HuH-7.5 (cell line): ENCODE data around the gene DPH1.
A peak's percentile ranks its signal among the peaks of the same experiment; 100 is the strongest.
"Not testable (repeated sequence)": the region's sequence is repeated elsewhere in the genome, so short reads cannot be mapped to it uniquely, and the experiment has no call there.

Source experiments
- DNase-seq: peaks from one replicate; pipeline ENCODE4 v3.0.0; 2011; ENCODE audit warnings: low spot score

The DPH1 gene

GRCh38 chr17:2008332-2009126 lies 21.4 kb upstream of the DPH1 start:
- DNase-seq = no peak

- DNase-seq = no peak
These were observed 20.2 kb upstream of the DPH1 start for GRCh38 chr17:2009737-2010136.

- no peak for DNase-seq
These were observed 18.3 kb upstream of the DPH1 start for GRCh38 chr17:2011411-2012371.

GRCh38 chr17:2012499-2012898 lies 17.5 kb upstream of the DPH1 start:
- no peak for DNase-seq

- DNase-seq = not testable (repeated sequence)
These were observed 16.5 kb upstream of the DPH1 start for GRCh38 chr17:2013220-2013993.

- no peak for DNase-seq
These were observed 16.0 kb upstream of the DPH1 start for GRCh38 chr17:2013994-2014317.

- DNase-seq = no peak
These were observed 14.6 kb upstream of the DPH1 start for GRCh38 chr17:2015314-2015713.

- DNase-seq = no peak
These were observed 13.5 kb upstream of the DPH1 start for GRCh38 chr17:2016494-2016893.

- DNase-seq = no peak
These were observed 12.5 kb upstream of the DPH1 start for GRCh38 chr17:2017274-2017941.

- DNase-seq = no peak
These were observed 11.0 kb upstream of the DPH1 start for GRCh38 chr17:2018716-2019510.

GRCh38 chr17:2019723-2020122 lies 10.2 kb upstream of the DPH1 start:
- no peak for DNase-seq

- no peak for DNase-seq
These were observed 9.2 kb upstream of the DPH1 start for GRCh38 chr17:2020721-2021120.

GRCh38 chr17:2022647-2023240 lies 7.2 kb upstream of the DPH1 start:
- DNase-seq = no peak

- no peak for DNase-seq
These were observed 6.7 kb upstream of the DPH1 start for GRCh38 chr17:2023256-2023655.

- peak; percentile 76 for DNase-seq
These were observed 6.0 kb upstream of the DPH1 start for GRCh38 chr17:2023692-2024571.

GRCh38 chr17:2024572-2025219 lies 5.3 kb upstream of the DPH1 start:
- DNase-seq = no peak

- DNase-seq = peak; percentile 76
These were observed 4.7 kb upstream of the DPH1 start, which contains the start of gene RTN4RL1 for GRCh38 chr17:2025220-2025621. RTN4RL1 (minus strand) TSS chr17:2025334; CDS start chr17:2024865, 469 bp downstream.

- peak; percentile 89 for DNase-seq
These were observed 4.2 kb upstream of the DPH1 start for GRCh38 chr17:2025622-2026309.
